CD4-positive, alpha-beta T cell treated with Interleukin-12 subunit alpha and Interleukin-12 subunit beta, for 1 hour (primary cell): ENCODE data around the gene XXYLT1.

Experiments
- DNase-seq: peaks from one replicate; pipeline ENCODE4 v3.0.0-alpha.2; 2020

The XXYLT1 gene

GRCh38 chr3:195164573-195165264 lies 106.2 kb downstream of the XXYLT1 start:
- DNase-seq, result no peak

DNA sequence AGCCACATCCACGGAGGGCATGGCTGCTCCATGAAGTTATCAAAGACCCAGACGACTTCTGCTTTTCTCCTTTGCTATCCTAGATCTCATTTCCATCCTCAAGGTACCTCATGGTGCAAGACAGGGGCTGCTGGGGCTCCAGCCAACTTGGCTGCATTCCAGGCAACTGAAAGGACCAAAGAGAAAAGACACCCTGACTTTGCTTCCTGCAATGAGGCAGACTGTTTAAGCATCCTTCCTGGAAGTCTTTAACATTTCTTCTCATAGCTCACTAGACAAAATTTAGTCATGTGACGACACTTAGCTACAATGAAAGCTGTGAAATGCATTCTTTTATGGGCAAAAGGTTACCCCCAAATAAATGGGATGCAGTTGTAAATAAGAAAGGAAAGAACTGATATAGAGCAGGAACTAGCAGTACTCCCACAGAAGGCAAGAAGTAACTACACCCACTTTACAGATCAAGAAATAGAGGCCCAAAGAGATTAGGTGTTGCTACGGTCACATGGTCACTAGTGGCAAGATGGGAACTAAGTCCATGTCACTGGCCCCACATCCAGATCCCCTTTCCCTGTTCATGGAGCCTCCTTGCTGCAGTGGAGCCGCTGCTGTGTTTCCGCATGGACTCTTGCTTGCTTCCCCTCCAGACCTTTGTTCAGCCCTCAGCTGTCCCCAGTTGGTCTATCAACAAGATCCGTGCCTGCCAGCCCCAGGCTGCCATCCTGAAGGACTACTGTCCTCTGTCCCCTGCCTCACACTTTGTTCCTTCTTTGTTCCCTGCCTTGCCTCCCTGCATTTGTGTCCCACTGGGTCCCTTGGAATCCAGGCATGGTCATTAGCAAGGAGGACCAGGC lies 107.0 kb downstream of the XXYLT1 start:
- no peak for DNase-seq

GRCh38 chr3:195162816-195163215 lies 108.1 kb downstream of the XXYLT1 start:
- no peak for DNase-seq

GRCh38 chr3:195162033-195162669 lies 108.8 kb downstream of the XXYLT1 start:
- DNase-seq, result no peak

GRCh38 chr3:195160908-195161434 lies 110.0 kb downstream of the XXYLT1 start:
- no peak for DNase-seq

GRCh38 chr3:195160257-195160898 lies 110.6 kb downstream of the XXYLT1 start:
- no peak for DNase-seq

DNA sequence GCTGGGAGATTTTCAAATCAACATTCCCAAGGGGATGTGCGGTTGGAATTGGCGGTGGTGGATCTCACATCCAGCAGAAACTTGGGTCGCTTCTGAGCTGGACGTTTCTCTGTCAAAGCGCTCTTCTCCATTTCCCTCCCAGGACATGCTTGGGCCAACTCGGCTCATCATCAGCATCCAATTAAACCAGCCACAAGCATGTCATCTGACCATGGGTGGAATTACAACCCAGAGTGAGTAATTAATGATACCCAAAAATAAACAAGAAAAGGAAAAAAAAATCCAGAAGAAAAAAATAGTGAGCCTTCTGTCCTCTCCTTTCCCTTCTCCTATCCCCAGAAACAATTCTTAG lies 111.2 kb downstream of the XXYLT1 start:
- DNase-seq, result no peak

DNA sequence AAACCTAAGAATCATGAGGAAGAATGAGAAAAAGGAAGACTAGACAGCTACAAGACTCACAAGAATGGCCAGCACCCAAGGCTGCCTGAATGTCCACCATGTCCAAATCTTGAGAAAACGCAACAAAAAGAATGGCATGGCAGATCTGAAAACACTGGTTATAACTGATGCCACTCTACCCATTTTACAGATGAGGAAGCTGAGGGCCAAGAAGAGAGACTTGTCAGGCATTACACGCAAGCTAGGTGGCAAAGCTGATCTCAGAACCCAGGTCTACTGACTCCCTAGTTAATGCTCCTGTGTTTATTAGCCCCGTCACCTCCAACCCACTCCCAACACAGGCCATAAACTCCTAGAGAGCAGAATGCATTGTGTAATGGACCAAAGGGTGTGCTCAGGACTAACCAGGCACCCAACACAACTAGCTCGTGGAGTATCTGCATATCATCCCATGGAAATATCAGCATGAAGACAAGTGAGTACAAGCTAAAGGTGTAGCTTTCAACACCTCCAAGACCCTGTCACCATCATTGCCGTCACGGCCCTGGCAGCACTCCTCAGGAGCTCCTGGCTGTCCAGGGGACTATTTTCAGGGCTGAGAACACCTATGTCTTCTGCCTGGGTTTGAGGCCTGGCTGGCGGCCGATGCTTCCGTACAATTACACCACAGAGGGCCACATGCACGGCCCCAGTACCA lies 111.7 kb downstream of the XXYLT1 start:
- DNase-seq, result no peak

GRCh38 chr3:195156286-195156890 lies 114.6 kb downstream of the XXYLT1 start:
- no peak for DNase-seq

- no peak for DNase-seq
Observed at GRCh38 chr3:195155570-195156241, 115.3 kb downstream of the XXYLT1 start.

- DNase-seq, result no peak
Observed at GRCh38 chr3:195154793-195155535, 116.0 kb downstream of the XXYLT1 start.

- no peak for DNase-seq
Observed at GRCh38 chr3:195154111-195154791, 116.7 kb downstream of the XXYLT1 start.

DNA sequence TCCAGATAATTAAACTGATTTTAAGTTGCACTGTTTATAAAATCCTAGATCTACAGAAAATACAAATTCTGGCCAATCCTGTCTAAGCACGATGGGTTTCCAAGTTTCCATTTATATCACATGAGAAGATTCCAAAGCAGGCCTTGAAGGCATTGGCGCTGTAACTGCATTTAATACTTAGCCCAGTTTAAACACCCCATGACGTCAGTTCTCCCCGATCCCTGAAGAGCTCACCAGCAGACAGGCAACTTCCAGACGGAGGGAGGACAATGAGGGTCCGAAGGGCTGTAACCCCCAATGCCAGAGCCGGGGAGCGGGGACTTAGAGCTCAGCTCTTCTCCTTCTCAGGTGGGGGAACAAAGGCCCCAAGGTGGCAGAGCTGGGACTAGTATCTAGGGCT lies 117.3 kb downstream of the XXYLT1 start:
- DNase-seq, result no peak

DNA sequence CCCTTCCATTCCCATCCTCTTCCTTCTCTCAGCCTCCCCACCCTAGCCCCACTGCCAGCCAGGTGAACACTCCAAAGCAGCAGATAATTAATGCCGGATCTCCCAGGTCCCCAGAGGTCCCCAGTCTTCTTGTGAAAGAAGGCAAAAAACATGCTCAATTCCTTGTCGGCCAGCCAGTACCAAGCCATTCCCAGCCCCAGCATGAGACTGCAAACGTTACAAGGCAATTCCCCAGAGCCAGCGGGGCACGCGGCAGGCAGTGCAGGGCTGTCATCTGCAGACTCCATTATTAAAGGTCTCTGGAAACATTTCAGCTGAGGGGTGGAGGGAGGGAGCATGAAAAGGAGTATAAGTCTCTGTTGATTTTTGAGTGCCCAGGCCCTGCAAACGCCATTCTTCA lies 117.8 kb downstream of the XXYLT1 start:
- DNase-seq, result no peak

DNA sequence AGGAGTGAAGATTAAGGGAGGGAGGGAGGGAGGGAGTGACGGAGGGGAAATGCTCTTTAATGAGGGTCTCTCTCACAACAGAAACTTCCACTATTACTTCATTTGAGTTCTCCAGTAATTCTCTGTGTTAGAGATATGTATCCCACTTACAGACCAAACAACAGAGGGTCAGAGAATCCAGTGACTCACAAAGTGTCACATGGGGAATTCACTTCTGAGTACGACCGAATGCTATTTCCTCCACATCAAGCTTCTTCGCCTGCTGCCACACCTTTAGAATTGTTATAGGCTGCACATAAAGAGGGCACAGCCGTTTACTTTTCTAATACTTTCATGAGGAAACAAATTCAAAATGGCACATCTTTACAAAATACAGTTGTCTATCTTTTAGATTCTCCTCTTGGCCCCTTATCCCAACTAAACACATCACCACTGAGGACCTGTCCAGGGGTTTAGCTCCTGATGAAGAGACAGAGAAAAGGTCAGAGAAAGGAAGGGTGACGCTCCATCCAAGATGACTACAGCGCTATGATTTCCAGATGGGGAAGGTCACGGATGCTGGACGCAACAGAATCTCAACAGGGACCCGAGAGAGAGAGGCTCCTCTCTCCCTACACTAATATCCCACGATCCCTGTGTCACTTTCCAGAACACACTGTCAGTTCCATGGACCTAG lies 119.0 kb downstream of the XXYLT1 start:
- no peak for DNase-seq

DNA sequence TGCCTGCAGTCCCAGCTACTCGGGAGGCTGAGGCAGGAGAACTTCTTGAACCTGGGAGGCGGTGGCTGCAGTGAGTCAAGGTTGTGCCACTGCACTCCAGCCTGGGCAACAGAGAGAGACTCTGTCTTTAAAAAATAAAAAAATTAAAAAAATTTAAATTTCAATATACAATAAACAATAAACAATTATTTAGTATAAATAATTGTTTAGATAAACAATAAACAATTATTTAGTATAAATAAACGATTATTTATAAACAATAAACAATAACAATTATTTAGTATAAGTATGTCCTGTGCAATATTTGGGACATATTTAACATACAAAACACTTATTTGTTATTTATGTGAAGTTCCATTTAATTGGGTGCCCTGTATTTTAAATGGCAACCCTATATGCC lies 119.6 kb downstream of the XXYLT1 start:
- DNase-seq, result no peak

DNA sequence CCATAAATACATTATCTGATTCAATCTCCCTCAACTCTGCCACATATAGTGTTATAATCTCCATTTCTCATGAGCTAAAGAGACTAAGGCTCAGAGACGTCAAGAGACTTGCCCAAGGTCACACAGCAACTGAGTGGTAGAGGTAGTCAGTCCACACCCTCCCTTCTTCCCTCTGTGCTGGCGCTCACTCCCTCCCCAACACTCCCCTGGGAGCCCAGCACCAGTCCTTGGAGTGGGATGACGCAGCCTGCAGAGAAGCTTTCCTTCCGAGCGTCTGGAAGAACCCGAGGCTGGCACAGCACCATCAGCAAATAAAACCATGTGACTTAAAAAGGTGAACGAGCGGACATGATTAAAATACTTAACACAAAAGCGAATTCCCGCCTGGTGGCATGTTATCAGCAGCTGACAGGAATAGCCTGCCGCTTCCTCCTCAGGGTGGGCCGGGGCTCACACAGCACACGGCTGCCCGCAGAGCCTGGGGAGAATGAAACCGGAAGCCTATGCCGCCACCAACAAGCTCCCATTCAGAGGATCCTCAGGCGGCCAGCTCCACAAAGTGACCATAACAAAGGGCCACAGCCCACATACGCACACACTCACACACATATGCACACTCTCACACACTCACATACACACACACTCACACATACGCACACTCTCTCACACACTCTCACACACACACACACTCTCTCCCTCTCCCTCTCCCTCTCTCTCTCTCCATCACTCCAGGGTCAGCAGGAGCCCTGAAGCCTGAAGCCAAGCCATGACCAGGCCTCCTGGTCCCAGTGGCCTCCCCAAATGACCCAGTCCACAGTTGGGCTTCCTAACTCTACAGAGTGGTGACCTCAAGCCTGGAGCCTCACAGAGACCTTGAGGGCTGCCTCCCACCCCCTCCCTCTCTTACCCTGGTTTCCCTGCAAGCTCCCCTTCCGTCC lies 120.5 kb downstream of the XXYLT1 start:
- DNase-seq, result peak; percentile 17

GRCh38 chr3:195149292-195150030 lies 121.5 kb downstream of the XXYLT1 start:
- DNase-seq, result no peak
